Erythroblast (primary cell): ENCODE data around the gene TEF.
A peak's percentile ranks its signal among the peaks of the same experiment; 100 is the strongest.

Experiments
- DNase-seq, 2 experiments: peaks; one replicate each; lab custom pipeline; 2025; lab: John Stamatoyannopoulos, UW
- GATA1 ChIP-seq: IDR thresholded peaks from 2 replicates; pipeline ENCODE4 v1.6.1; 2011; ENCODE audit warnings: low read depth, mild to moderate bottlenecking, control low read depth, low read length, moderate library complexity
- POLR2A ChIP-seq: IDR thresholded peaks from 2 replicates; pipeline ENCODE4 v1.6.1; 2011; ENCODE audit warnings: mild to moderate bottlenecking, low read length

Gene TEF

GRCh38 chr22:41347066-41347859, 34.5 kb upstream of the TEF start:
- no peak for DNase-seq

GRCh38 chr22:41348964-41349484, 32.7 kb upstream of the TEF start:
- TF ChIP-seq POLR2A: no peak
- TF ChIP-seq GATA1: no peak

More at GRCh38 chr22:41347066-41347859, 34.5 kb upstream of the TEF start:
- no peak for TF ChIP-seq POLR2A
- no peak for TF ChIP-seq GATA1

GRCh38 chr22:41350087-41350486, 31.7 kb upstream of the TEF start:
- DNase-seq: peak; percentile 49 to 57
- TF ChIP-seq GATA1: no peak
- TF ChIP-seq POLR2A: no peak

More at GRCh38 chr22:41348964-41349484, 32.7 kb upstream of the TEF start:
- no peak for DNase-seq

GRCh38 chr22:41351011-41351410, 30.7 kb upstream of the TEF start:
- TF ChIP-seq POLR2A (no peak), GATA1 (no peak)
- no peak for DNase-seq

- TF ChIP-seq POLR2A (no peak), GATA1 (no peak)
- DNase-seq: no peak
Measured at GRCh38 chr22:41352058-41352457, 29.7 kb upstream of the TEF start.

DNA sequence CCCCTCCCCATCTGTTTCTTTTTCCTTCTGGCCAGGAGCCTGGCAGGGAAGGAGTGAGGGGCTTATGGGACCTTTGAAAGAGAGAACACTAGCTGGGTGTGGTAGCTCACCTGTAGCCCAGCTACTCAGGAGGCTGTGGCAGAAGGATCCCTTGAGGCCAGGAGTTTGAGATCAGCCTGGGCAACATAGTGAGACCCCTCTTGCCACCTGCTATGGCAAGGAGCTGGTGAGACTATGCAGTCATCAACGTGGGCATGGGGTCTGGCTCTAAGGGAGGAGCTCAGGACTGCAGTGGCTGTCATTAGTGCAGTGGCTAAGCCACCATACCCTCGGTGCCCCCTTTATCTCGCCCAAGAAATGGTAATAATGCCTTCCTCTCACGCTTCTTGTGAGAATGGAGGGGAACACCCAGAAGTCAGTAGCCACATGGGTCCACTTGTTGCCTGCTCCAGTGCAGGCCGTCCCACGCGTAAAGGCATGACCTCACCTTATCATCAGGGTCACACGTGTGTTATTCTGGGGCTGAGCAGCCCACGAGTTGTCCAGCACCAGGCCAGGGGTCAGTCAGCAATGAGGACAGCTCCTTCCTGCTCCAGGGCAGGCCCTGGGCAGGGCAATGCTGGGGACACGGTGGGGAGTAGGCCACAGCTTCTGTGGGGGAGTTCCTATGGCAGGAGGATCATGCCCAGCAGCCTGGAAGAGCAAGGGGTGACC, 27.7 kb upstream of the TEF start:
- DNase-seq: no peak
- TF ChIP-seq GATA1: no peak
- TF ChIP-seq POLR2A: no peak

GRCh38 chr22:41354979-41355378, 26.8 kb upstream of the TEF start:
- DNase-seq: no peak
- no peak for TF ChIP-seq POLR2A

DNA sequence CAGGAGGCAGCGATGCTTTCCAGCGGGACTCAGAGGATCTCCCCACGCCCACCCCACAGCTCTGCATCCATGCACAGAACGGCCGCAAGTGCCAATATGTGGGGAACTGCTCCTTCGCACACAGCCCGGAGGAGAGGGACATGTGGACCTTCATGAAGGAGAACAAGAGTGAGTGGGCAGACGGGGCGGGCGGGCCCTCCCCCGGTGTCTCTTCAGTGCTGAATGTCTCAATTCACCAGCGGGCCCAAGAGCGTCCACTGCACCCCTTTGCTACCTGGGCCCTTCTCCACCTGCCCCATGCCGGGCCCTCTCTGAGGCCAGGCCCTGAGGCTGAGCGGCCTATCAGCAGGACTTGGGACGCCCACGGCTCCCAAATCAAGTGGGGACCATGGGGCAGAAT, 25.8 kb upstream of the TEF start:
- TF ChIP-seq POLR2A (no peak), GATA1 (no peak)
- DNase-seq: no peak

DNA sequence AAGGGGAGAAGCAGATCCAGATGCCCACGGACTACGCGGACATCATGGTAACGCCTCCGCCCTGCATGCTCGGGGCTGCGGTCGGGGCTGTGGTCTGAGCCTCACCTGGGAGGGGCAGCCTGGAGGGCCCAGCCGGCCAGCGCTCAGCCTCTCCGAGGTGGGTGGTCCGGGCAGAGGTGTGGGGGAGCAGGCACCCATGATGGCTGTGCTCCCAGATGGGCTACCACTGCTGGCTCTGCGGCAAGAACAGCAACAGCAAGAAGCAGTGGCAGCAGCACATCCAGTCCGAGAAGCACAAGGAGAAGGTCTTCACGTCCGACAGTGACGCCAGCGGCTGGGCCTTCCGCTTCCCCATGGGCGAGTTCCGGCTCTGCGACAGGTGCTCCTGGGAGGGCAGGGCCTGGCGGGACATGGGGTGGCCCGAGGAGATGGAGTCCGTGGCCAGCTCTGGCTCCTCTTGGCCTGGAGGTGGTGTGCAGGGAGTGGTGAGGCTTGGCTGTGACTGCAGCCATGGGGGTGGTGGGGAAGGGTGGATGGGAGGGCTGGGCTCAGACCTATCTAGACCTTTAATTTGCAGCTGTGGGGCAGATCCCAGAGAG, 25.2 kb upstream of the TEF start:
- DNase-seq: no peak
- no peak for TF ChIP-seq GATA1
- TF ChIP-seq POLR2A: no peak

GRCh38 chr22:41357191-41357590, 24.6 kb upstream of the TEF start:
- no peak for TF ChIP-seq POLR2A
- TF ChIP-seq GATA1: no peak
- DNase-seq: no peak

DNA sequence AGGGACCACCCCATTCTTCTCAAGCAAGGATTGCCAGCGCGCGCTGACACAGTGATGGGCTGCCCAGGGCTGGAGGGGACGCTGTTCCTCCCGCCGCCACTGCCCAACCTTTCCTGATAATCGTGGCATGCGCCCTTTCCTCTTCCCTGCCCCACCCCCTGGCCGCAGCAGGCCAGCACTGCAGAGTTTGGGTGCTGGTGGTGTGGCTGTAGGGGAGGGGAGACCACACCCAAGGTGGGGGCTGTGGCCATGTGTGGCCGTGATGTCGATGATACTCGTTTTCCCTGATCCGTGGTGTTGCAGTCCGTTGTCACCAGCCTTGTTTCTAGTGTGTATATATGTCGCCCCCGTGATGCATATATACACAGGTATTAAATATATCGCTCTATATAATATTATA, 22.8 kb upstream of the TEF start:
- DNase-seq: no peak
- TF ChIP-seq POLR2A: no peak
- no peak for TF ChIP-seq GATA1

DNA sequence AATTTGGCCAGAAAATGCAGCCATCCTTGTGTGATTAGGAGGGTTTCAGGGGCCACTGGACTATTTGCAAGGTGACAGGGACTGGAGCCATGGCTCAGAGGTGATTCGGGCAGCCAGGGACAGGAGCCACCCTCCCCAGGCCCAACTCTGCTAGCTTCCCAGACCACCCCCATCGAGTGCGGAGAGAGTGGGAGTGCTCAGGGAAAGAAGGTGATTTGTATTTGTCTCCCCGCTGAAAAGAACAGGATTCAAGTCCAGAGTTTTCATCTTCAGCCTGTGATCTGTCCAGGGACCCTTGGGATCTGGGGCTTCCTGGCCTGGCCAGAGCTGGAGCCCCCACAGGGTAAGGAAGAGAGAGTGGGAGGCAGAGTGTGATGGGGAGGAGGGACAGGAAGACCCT, 22.4 kb upstream of the TEF start:
- no peak for TF ChIP-seq GATA1
- TF ChIP-seq POLR2A: no peak
- DNase-seq: no peak

- no peak for DNase-seq
- TF ChIP-seq GATA1: no peak
- no peak for TF ChIP-seq POLR2A
Measured at GRCh38 chr22:41360126-41360525, 21.6 kb upstream of the TEF start.

DNA sequence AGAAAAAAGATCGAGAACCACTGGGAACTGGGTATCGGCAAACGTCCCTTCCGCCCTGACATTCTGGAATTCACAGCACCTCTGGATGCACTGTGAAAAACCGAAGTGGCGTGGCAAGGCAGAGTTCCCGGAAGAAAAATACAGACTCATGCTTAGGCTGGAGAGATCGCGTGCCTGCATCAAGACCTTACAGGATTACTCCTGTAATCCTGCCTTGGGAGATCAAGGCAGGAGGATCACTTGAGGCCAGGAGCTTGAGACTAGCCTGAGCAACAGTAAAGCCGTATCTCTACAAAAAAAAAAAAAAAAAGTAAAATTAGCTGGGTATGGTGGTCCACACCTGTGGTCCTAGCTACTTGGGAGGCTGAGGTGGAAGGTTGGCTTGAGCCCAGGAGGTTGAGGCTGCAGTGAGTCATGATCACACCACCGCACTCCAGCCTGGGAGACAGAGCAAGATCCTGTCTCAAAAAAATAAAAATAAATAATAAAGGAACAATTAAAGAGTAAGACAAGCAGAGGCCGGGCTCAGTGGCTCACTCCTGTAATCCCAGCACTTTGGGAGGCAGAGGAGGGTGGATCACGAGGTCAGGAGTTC, 19.9 kb upstream of the TEF start:
- no peak for DNase-seq
- no peak for TF ChIP-seq GATA1
